Hepatocyte (in vitro differentiated cells): Measurements from ENCODE around the gene NRF1. TPM values are rescaled to one million over a fixed set of nuclear protein-coding genes. Genes with fewer than 3 reads are reported as not detected.

Experiments used
- DNase-seq: peaks from one replicate; pipeline ENCODE4 v3.0.0-alpha.2; 2016; ENCODE audit warnings: low spot score
- H2AFZ ChIP-seq: fragments of 200-600 bp; sonication (generic); 2 replicates; pipeline ENCODE4 v1.6.0; 2016; ENCODE audit warnings: antibody characterized with exemption, mild to moderate bottlenecking
- H3K27ac ChIP-seq: fragments of 200-600 bp; sonication (generic); 2 replicates; pipeline ENCODE4 v1.5.1; 2016; ENCODE audit warnings: mild to moderate bottlenecking
- H3K27me3 ChIP-seq: fragments of 200-600 bp; sonication (generic); 2 replicates; pipeline ENCODE4 v1.6.1; 2016
- H3K36me3 ChIP-seq: fragments of 200-600 bp; sonication (generic); replicated peaks from 2 replicates; pipeline ENCODE4 v1.5.1; 2016; ENCODE audit warnings: low read depth; ENCODE audit not compliant: insufficient read depth
- H3K4me1 ChIP-seq: fragments of 200-600 bp; sonication (generic); 2 replicates; pipeline ENCODE4 v1.5.1; 2016; ENCODE audit warnings: mild to moderate bottlenecking, moderate library complexity; ENCODE audit not compliant: insufficient read depth
- H3K4me2 ChIP-seq: fragments of 200-600 bp; sonication (generic); 2 replicates; pipeline ENCODE4 v1.6.0; 2016
- H3K4me3 ChIP-seq: fragments of 200-600 bp; sonication (generic); 2 replicates; pipeline ENCODE4 v1.5.1; 2016; ENCODE audit warnings: mild to moderate bottlenecking
- H3K79me2 ChIP-seq: fragments of 200-600 bp; sonication (generic); 2 replicates; pipeline ENCODE4 v1.6.0; 2017; ENCODE audit warnings: mild to moderate bottlenecking
- H3K9me2 ChIP-seq: fragments of 200-600 bp; sonication (generic); replicated peaks from 2 replicates; pipeline ENCODE4 v1.6.0; 2017; ENCODE audit warnings: mild to moderate bottlenecking; ENCODE audit not compliant: insufficient read depth
- H3K9me3 ChIP-seq: fragments of 200-600 bp; sonication (generic); 2 replicates; pipeline ENCODE4 v1.5.1; 2016; ENCODE audit warnings: low read depth, mild to moderate bottlenecking
- H4K20me1 ChIP-seq: fragments of 200-600 bp; sonication (generic); 2 replicates; pipeline ENCODE4 v1.6.0; 2016; ENCODE audit warnings: mild to moderate bottlenecking; ENCODE audit not compliant: insufficient read depth, poor library complexity, severe bottlenecking
- EZH2 ChIP-seq: fragments of 200-600 bp; sonication (generic); IDR thresholded peaks from 2 replicates; pipeline ENCODE4 v1.6.1; 2016; ENCODE audit warnings: antibody characterized with exemption, mild to moderate bottlenecking, borderline replicate concordance
- EZH2phosphoT487 ChIP-seq: fragments of 200-600 bp; sonication (generic); IDR thresholded peaks from one replicate; pipeline ENCODE4 v1.6.1; 2018; ENCODE audit warnings: antibody characterized with exemption, mild to moderate bottlenecking, low read depth, moderate library complexity; ENCODE audit not compliant: unreplicated experiment, severe bottlenecking
- WGBS: methylation state at CpG from one replicate; pipeline ENCODE4 v1.1.6; 2016; ENCODE audit warnings: low lambda C conversion rate; ENCODE audit errors: missing lambda C conversion rate; 5-methylcytosine and 5-hydroxymethylcytosine counted together
- polyA plus RNA-seq: library from polyadenylated mRNA; unstranded; fragments of >200 nt; fragmentation: Nextera tagmentation; extraction: Ambion mirVana; gene quantifications from 2 replicates; pipeline ENCODE4 v1.2.1, GENCODE V29; 2016
- total RNA-seq: library from RNA; depleted of rRNA; stranded (reverse); fragments of >200 nt; gene quantifications from 2 replicates; pipeline ENCODE4 v1.2.3, GENCODE V29; 2014
- TF ChIP-seq, protein P1 (sequence below): fragments of 200-600 bp; sonication (generic); IDR thresholded peaks from 2 replicates; pipeline ENCODE4 v1.5.1; 2016; ENCODE audit warnings: antibody characterized with exemption, mild to moderate bottlenecking; ENCODE audit not compliant: poor library complexity

Gene NRF1
- total and polyA plus RNA-seq, 2 experiments from 2014 or later, result 11.2 to 12.0 TPM

DNA sequence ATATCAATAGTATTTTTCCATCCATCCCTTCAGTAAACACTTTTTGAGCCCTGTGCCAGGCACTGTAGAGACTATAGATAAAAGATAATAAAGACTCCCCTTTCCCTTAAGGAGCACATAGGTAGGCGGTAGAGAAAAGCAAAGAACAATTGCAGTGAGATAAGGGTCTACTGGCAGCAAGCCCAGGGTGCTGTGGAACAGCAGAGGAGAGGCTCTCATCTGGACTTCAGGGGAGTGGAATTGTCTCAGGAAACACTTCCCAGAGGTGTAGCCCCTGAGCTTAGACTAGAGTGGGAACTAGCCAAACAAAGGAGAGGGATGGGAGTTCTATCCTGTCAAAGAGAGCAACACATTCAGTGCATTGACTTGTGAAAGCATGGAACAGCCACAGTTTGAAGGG is 102.0 kb downstream of the NRF1 start:
- H3K4me1 ChIP-seq, result no peaks in the 10 kb centered on the region
- H3K79me2 ChIP-seq, result no peaks in the 10 kb centered on the region
- no peaks in the 10 kb centered on the region for H3K27me3 ChIP-seq
- no peaks in the 10 kb centered on the region for H3K9me2 ChIP-seq
- no peak overlapping the region for H3K27ac ChIP-seq
- no peaks in the 10 kb centered on the region for H3K36me3 ChIP-seq
- no peak overlapping the region for H3K4me2 ChIP-seq
- TF ChIP-seq, protein P1, sequence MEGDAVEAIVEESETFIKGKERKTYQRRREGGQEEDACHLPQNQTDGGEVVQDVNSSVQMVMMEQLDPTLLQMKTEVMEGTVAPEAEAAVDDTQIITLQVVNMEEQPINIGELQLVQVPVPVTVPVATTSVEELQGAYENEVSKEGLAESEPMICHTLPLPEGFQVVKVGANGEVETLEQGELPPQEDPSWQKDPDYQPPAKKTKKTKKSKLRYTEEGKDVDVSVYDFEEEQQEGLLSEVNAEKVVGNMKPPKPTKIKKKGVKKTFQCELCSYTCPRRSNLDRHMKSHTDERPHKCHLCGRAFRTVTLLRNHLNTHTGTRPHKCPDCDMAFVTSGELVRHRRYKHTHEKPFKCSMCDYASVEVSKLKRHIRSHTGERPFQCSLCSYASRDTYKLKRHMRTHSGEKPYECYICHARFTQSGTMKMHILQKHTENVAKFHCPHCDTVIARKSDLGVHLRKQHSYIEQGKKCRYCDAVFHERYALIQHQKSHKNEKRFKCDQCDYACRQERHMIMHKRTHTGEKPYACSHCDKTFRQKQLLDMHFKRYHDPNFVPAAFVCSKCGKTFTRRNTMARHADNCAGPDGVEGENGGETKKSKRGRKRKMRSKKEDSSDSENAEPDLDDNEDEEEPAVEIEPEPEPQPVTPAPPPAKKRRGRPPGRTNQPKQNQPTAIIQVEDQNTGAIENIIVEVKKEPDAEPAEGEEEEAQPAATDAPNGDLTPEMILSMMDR, result no peak
- TF ChIP-seq EZH2phosphoT487 (no peak), EZH2 (no peak)
- H3K4me3 ChIP-seq, result no peak overlapping the region
- WGBS, result 86% methylated on average over 1 of the region's 1 CpG
- no peaks in the 10 kb centered on the region for H4K20me1 ChIP-seq
- no peak overlapping the region for H2AFZ ChIP-seq
- no peak for DNase-seq
- H3K9me3 ChIP-seq, result no peaks in the 10 kb centered on the region

DNA sequence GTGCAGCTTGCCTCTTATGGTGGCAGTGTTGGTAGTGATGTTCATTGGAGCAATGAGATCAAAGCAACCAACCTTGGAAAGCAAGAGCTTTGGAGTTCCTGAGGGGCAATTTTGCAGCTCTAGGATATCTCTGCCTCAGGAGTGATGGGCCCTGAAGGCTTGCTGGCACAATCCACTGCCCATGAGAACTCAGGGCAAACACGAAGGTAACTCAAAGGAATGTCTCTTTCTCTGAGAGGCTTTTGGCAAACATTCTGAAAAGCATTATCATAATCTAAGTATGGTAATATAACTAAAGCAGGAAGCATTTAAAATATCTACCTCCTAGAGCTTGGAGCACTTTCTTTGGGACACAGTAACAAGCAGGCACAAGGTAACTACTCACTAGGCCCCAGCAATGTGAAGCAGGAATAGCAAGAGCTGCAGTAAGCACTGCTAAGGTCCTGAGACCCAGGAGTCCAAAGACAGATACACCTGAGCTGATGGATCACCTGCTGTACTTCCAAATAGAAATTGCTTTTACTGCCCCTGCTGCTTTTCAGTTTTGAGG is 103.1 kb downstream of the NRF1 start:
- Histone ChIP-seq H3K9me2 (no peaks in the 10 kb centered on the region), H3K9me3 (no peaks in the 10 kb centered on the region), H3K36me3 (no peaks in the 10 kb centered on the region), H3K79me2 (no peaks in the 10 kb centered on the region), H3K27ac (no peak overlapping the region), H2AFZ (no peak overlapping the region), H3K4me2 (no peak overlapping the region), H3K4me1 (no peaks in the 10 kb centered on the region), H3K27me3 (no peaks in the 10 kb centered on the region), H3K4me3 (no peak overlapping the region), H4K20me1 (no peaks in the 10 kb centered on the region)
- TF ChIP-seq, protein P1, result no peak
- TF ChIP-seq EZH2phosphoT487 (no peak), EZH2 (no peak)
- no peak for DNase-seq
- 100% methylated on average over 1 of the region's 1 CpG for WGBS

GRCh38 chr7:129719980-129720732 is 108.6 kb downstream of the NRF1 start:
- no peak overlapping the region for H2AFZ ChIP-seq
- no peak for DNase-seq
- H3K27ac ChIP-seq, result peak overlapping the region; percentile 18

More at GRCh38 chr7:129719980-129720732, 108.6 kb downstream of the NRF1 start:
- TF ChIP-seq EZH2phosphoT487 (no peak), EZH2 (no peak)
- TF ChIP-seq, protein P1, result no peak
- H3K4me2 ChIP-seq, result no peak overlapping the region
- H3K4me1 ChIP-seq, result no peaks in the 10 kb centered on the region
- H3K9me3 ChIP-seq, result no peaks in the 10 kb centered on the region
- no peaks in the 10 kb centered on the region for H3K79me2 ChIP-seq
- no peak overlapping the region for H3K4me3 ChIP-seq
- no peaks in the 10 kb centered on the region for H3K36me3 ChIP-seq
- no peaks in the 10 kb centered on the region for H3K27me3 ChIP-seq
- 90% methylated on average over 6 of the region's 6 CpGs for WGBS
- no peaks in the 10 kb centered on the region for H3K9me2 ChIP-seq
- no peaks in the 10 kb centered on the region for H4K20me1 ChIP-seq
